SK-N-SH (cell line): ENCODE data around the gene KIF20B. TPM values are rescaled to one million over a fixed set of nuclear protein-coding genes. Genes with fewer than 3 reads are reported as not detected.

ENCODE experiments used
- CTCF ChIA-PET: fragments of 300-600, 350-600 bp; formaldehyde crosslinking; extraction: SDS; loops from one replicate; lab custom pipeline; 2021; lab: Yijun Ruan, JAX
- POLR2A ChIA-PET: fragments of 350-600 bp; sonication (Branson Sonifier 250); formaldehyde crosslinking; extraction: SDS; loops from one replicate; lab custom pipeline; 2020; ENCODE audit warnings: antibody characterized with exemption, inconsistent platforms; lab: Yijun Ruan, JAX
- DNase-seq: peaks from one replicate; pipeline ENCODE4 v3.0.0; 2012
- H2AFZ ChIP-seq: fragments of 200-600 bp; sonication (generic); 2 replicates; pipeline ENCODE4 v1.8.1; 2016; ENCODE audit warnings: antibody characterized with exemption, mild to moderate bottlenecking, low read depth
- H3F3A ChIP-seq: fragments of 200-600 bp; sonication (generic); replicated peaks from 2 replicates; pipeline ENCODE3; 2016; ENCODE audit warnings: antibody characterized with exemption, mild to moderate bottlenecking; ENCODE audit not compliant: insufficient read depth
- H3K27ac ChIP-seq, 2 experiments: fragments of 200-500 bp in 1 of 2; fragments of 200-600 bp in 1 of 2; sonication (Bioruptor generic) in 1 of 2; sonication (generic), shearing (Covaris generic) in 1 of 2; 2 replicates each; pipeline versions ENCODE4 v1.5.1 to v1.6.1; 2014 to 2016; ENCODE audit warnings: low read depth in 2 of 2, inconsistent platforms in 1 of 2, low read length in 1 of 2, mild to moderate bottlenecking in 1 of 2, mixed read lengths in 1 of 2
- H3K27me3 ChIP-seq: fragments of 200-600 bp; sonication (generic), shearing (Covaris generic); 2 replicates; pipeline ENCODE4 v1.6.1; 2016; ENCODE audit warnings: mixed run types; ENCODE audit not compliant: insufficient read depth
- H3K36me3 ChIP-seq, 2 experiments: fragments of 200-500 bp in 1 of 2; fragments of 200-600 bp in 1 of 2; sonication (Bioruptor generic) in 1 of 2; sonication (generic) in 1 of 2; replicated peaks in 1 of 2; 2 replicates each; pipeline versions ENCODE3 to v1.5.1; 2014 to 2016; ENCODE audit warnings: low read length in 1 of 2, mild to moderate bottlenecking in 1 of 2; ENCODE audit not compliant: insufficient read depth in 2 of 2, control insufficient read depth in 1 of 2
- H3K4me1 ChIP-seq, 2 experiments: fragments of 200-500 bp in 1 of 2; fragments of 200-600 bp in 1 of 2; sonication (Bioruptor generic) in 1 of 2; sonication (generic), shearing (Covaris generic) in 1 of 2; 2 replicates each; pipeline versions ENCODE4 v1.5.1 to v1.6.1; 2014 to 2016; ENCODE audit warnings: low read depth in 1 of 2, low read length in 1 of 2, mixed run types in 1 of 2; ENCODE audit not compliant: insufficient read depth in 2 of 2, control insufficient read depth in 1 of 2
- H3K4me2 ChIP-seq: fragments of 200-600 bp; sonication (generic), shearing (Covaris generic); 2 replicates; pipeline ENCODE4 v1.6.1; 2017; ENCODE audit warnings: mixed run types
- H3K4me3 ChIP-seq, 2 experiments: fragments of 200-500 bp in 1 of 2; fragments of 200-600 bp in 1 of 2; sonication (Bioruptor generic) in 1 of 2; sonication (generic), shearing (Covaris generic) in 1 of 2; 2 replicates each; pipeline versions ENCODE4 v1.5.1 to v1.8.1; 2014 to 2016; ENCODE audit warnings: low read depth in 2 of 2, inconsistent platforms in 1 of 2, low read length in 1 of 2, mild to moderate bottlenecking in 1 of 2, mixed read lengths in 1 of 2, moderate library complexity in 1 of 2
- H3K79me2 ChIP-seq: fragments of 200-600 bp; sonication (generic); 2 replicates; pipeline ENCODE4 v1.8.1; 2017; ENCODE audit warnings: mild to moderate bottlenecking; ENCODE audit not compliant: insufficient read depth
- H3K9ac ChIP-seq: fragments of 200-600 bp; sonication (generic); 2 replicates; pipeline ENCODE4 v1.6.1; 2017; ENCODE audit warnings: mixed run types
- H3K9me2 ChIP-seq: fragments of 200-600 bp; sonication (generic); 2 replicates; pipeline ENCODE4 v1.6.1; 2017; ENCODE audit warnings: mixed run types
- H3K9me3 ChIP-seq: fragments of 200-600 bp; sonication (generic); 2 replicates; pipeline ENCODE4 v1.6.1; 2017; ENCODE audit warnings: mixed run types, mild to moderate bottlenecking, moderate library complexity
- H4K20me1 ChIP-seq: fragments of 200-600 bp; sonication (generic); 2 replicates; pipeline ENCODE4 v1.6.1; 2017; ENCODE audit warnings: mild to moderate bottlenecking, mixed run types; ENCODE audit not compliant: insufficient read depth
- CTCF ChIP-seq: fragments of 200-600 bp; sonication (generic); IDR thresholded peaks from 2 replicates; pipeline ENCODE4 v1.6.1; 2017; ENCODE audit warnings: antibody characterized with exemption, mild to moderate bottlenecking, moderate library complexity
- EP300 ChIP-seq, 2 experiments: IDR thresholded peaks; 2 replicates each; pipeline versions ENCODE4 v1.4.0 to v1.6.1; 2012; ENCODE audit warnings: borderline replicate concordance in 1 of 2, low read depth in 1 of 2, low read length in 1 of 2
- FOXJ3 ChIP-seq: sonication (generic); formaldehyde crosslinking; IDR thresholded peaks from 2 replicates; pipeline ENCODE4 v1.5.1; 2020; ENCODE audit warnings: mild to moderate bottlenecking, missing genetic modification reagents
- GATA2 ChIP-seq: sonication (generic); formaldehyde crosslinking; IDR thresholded peaks from 2 replicates; pipeline ENCODE4 v1.5.0; 2020; ENCODE audit warnings: mild to moderate bottlenecking, missing genetic modification reagents
- MAX ChIP-seq: IDR thresholded peaks from 2 replicates; pipeline ENCODE4 v1.4.0; 2012; ENCODE audit warnings: low read depth
- MXI1 ChIP-seq: IDR thresholded peaks from 2 replicates; pipeline ENCODE4 v1.6.1; 2012; ENCODE audit warnings: mild to moderate bottlenecking, low read depth, low read length, improper control_type of control experiment
- SMC3 ChIP-seq: IDR thresholded peaks from 2 replicates; pipeline ENCODE4 v1.6.1; 2012; ENCODE audit warnings: low read depth, low read length, improper control_type of control experiment
- TEAD4 ChIP-seq: IDR thresholded peaks from 2 replicates; pipeline ENCODE4 v1.4.0; 2012; ENCODE audit warnings: mild to moderate bottlenecking, borderline replicate concordance; ENCODE audit not compliant: insufficient read depth
- ZBTB33 ChIP-seq: IDR thresholded peaks from 2 replicates; pipeline ENCODE4 v1.4.0; 2012; ENCODE audit warnings: low read depth, borderline replicate concordance
- WGBS: methylation state at CpG from one replicate; pipeline ENCODE4 v1.1.6; 2017; ENCODE audit warnings: low lambda C conversion rate; 5-methylcytosine and 5-hydroxymethylcytosine counted together
- polyA plus RNA-seq, 3 experiments: library from polyadenylated mRNA; depleted of rRNA; stranded (reverse); fragments of >200 nt; gene quantifications; 2 replicates each; pipeline ENCODE4 v1.2.3, GENCODE V29; 2012

The KIF20B gene
- polyA plus RNA-seq, 1 of the 3 experiments (the other 2 are of a cell fraction) = 1.5 TPM

GRCh38 chr10:89745903-89746302, 44.5 kb downstream of the KIF20B start:
- Histone ChIP-seq H3K4me3 (no peak overlapping the region), H3K4me2 (no peak overlapping the region), H4K20me1 (no peaks in the 10 kb centered on the region), H3K4me1 (no peaks in the 10 kb centered on the region; a peak in 1 of 4 replicates), H3K9ac (no peak overlapping the region), H3K36me3 (peaks cover 0 to 19% of the 10 kb centered on the region in 2 experiments), H3F3A (peaks cover 8% of the 10 kb centered on the region), H3K79me2 (no peaks in the 10 kb centered on the region), H3K27me3 (no peaks in the 10 kb centered on the region), H3K27ac (no peak overlapping the region), H3K9me2 (no peaks in the 10 kb centered on the region), H2AFZ (no peak overlapping the region), H3K9me3 (no peaks in the 10 kb centered on the region)
- 90% methylated on average over 7 of the region's 7 CpGs for WGBS
- ChIA-PET POLR2A (no interaction called here), CTCF (interaction anchor here (0.6 kb wide), 1 partner anchor 17 kb away, joined by 3 read pairs; no protein-coding TSS in a partner anchor)
- TF ChIP-seq ZBTB33 = no peak
- TF ChIP-seq SMC3 = no peak
- no peak for TF ChIP-seq EP300 (IDR thresholded peaks at IDR 0.05; ENCODE audit: borderline replicate concordance in 1 of 2, low read depth in 1 of 2, low read length in 1 of 2)
- TF ChIP-seq GATA2 (CRISPR knock-in tag) = no peak
- no peak for DNase-seq

- H3K79me2 ChIP-seq = no peaks in the 10 kb centered on the region
- no peak overlapping the region for H3K4me2 ChIP-seq
- 92% methylated on average over 1 of the region's 1 CpG for WGBS
- POLR2A ChIA-PET = no interaction called here
- TF ChIP-seq MAX (no peak), CTCF (no peak), EP300 (IDR thresholded peaks at IDR 0.05; ENCODE audit: borderline replicate concordance in 1 of 2, low read depth in 1 of 2, low read length in 1 of 2) (no peak), FOXJ3 (CRISPR knock-in tag) (no peak), MXI1 (no peak), TEAD4 (no peak)
- peaks cover 4% of the 10 kb centered on the region for H3F3A ChIP-seq
- no peak overlapping the region for H3K4me3 ChIP-seq
- no peaks in the 10 kb centered on the region for H3K9me3 ChIP-seq
- no peak overlapping the region for H2AFZ ChIP-seq
- H3K36me3 ChIP-seq = peaks cover 14 to 50% of the 10 kb centered on the region in 2 experiments
- no peak overlapping the region for H3K9ac ChIP-seq
- DNase-seq = no peak
- no peak overlapping the region for H3K27ac ChIP-seq
- H4K20me1 ChIP-seq = no peaks in the 10 kb centered on the region
- H3K27me3 ChIP-seq = no peaks in the 10 kb centered on the region
- H3K4me1 ChIP-seq = no peaks in the 10 kb centered on the region; a peak in 1 of 4 replicates
- H3K9me2 ChIP-seq = no peaks in the 10 kb centered on the region
- CTCF ChIA-PET = no interaction called here
These were observed 49.1 kb downstream of the KIF20B start for GRCh38 chr10:89750441-89750840.
